ENCODE data around the gene ANKRD36B.
"Not testable (repeated sequence)": the region's sequence is repeated elsewhere in the genome, so short reads cannot be mapped to it uniquely, and the experiment has no call there.

The ANKRD36B gene

DNA sequence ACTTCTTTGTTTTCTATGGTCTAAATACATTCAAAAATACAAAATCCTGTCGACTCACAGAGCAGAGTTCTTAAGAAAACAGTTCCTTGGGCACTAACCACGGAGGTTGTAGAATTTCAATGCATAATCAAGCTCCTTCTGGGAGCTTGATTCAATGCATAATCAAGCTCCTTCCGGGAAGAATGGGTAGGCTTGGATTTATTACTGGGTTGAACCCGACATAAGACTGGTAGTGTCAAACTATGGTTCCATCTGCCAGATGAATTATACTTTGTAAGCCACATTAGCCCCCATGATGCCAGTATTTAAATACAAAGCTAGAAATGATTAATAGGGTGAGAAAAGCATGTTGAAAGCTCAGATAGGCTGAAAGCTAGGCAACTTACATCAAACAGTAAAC is 94.0 kb downstream of the ANKRD36B start:
- H3K36me3 ChIP-seq (ENCODE audit: control insufficient read depth in 4 of 4, insufficient read depth in 4 of 4, low read length in 3 of 4); H3K4me1 ChIP-seq (ENCODE audit: control extremely low read depth in 1 of 4, control insufficient read depth in 4 of 4, insufficient read depth in 4 of 4, low read length in 3 of 4); H3K27me3 ChIP-seq (replicated peaks in 2 of 5; ENCODE audit: control insufficient read depth in 4 of 5, insufficient read depth in 5 of 5, low read length in 4 of 5); POLR2A ChIA-PET; H3K4me3 ChIP-seq (ENCODE audit: control insufficient read depth in 1 of 7, extremely low read depth in 1 of 7, insufficient read depth in 4 of 7, low read depth in 2 of 7, low read length in 6 of 7); CTCF ChIA-PET; DNase-seq; H3K9me3 ChIP-seq (ENCODE audit: control extremely low read depth in 1 of 5, control insufficient read depth in 4 of 5, insufficient read depth in 2 of 5, low read depth in 1 of 5, low read length in 4 of 5); H3K27ac ChIP-seq (ENCODE audit: insufficient read depth in 1 of 2, low read depth in 1 of 2, low read length in 2 of 2, poor library complexity in 1 of 2, severe bottlenecking in 2 of 2): not testable (repeated sequence)
- WGBS (ENCODE audit: insufficient coverage), result no CpG with 5 or more reads among the region's 4 CpGs

DNA sequence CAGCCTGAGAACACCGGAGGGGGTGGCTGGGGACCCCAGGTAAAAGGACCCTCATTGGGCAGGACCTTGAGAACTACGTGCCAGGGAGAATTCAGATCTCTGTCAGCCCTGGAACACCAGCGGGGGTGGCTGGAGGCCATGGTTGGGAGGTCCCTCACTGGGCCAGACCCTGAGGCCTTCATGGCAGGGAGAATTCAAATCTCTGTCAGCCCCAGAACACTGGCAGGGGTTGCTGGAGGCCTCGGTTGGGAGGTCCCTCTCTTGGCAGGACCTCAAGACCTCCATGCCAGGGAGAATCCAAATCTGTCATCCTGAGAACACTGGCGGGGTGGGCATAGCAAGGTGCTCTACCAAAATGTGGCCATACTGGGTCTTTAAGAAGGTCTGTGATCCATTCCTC is 99.5 kb downstream of the ANKRD36B start:
- DNase-seq; H3K9me3 ChIP-seq (ENCODE audit: control extremely low read depth in 1 of 5, control insufficient read depth in 4 of 5, insufficient read depth in 2 of 5, low read depth in 1 of 5, low read length in 4 of 5); POLR2A ChIA-PET; H3K4me3 ChIP-seq (ENCODE audit: control insufficient read depth in 1 of 7, extremely low read depth in 1 of 7, insufficient read depth in 4 of 7, low read depth in 2 of 7, low read length in 6 of 7); H3K27me3 ChIP-seq (replicated peaks in 2 of 5; ENCODE audit: control insufficient read depth in 4 of 5, insufficient read depth in 5 of 5, low read length in 4 of 5); CTCF ChIA-PET; H3K4me1 ChIP-seq (ENCODE audit: control extremely low read depth in 1 of 4, control insufficient read depth in 4 of 4, insufficient read depth in 4 of 4, low read length in 3 of 4); H3K27ac ChIP-seq (ENCODE audit: insufficient read depth in 1 of 2, low read depth in 1 of 2, low read length in 2 of 2, poor library complexity in 1 of 2, severe bottlenecking in 2 of 2); H3K36me3 ChIP-seq (ENCODE audit: control insufficient read depth in 4 of 4, insufficient read depth in 4 of 4, low read length in 3 of 4): not testable (repeated sequence)
- 100% methylated on average over 3 of the region's 5 CpGs for WGBS (ENCODE audit: insufficient coverage)

All from common myeloid progenitor, CD34-positive (primary cell).